ENCODE results near the gene UBE3C.

UBE3C gene

DNA sequence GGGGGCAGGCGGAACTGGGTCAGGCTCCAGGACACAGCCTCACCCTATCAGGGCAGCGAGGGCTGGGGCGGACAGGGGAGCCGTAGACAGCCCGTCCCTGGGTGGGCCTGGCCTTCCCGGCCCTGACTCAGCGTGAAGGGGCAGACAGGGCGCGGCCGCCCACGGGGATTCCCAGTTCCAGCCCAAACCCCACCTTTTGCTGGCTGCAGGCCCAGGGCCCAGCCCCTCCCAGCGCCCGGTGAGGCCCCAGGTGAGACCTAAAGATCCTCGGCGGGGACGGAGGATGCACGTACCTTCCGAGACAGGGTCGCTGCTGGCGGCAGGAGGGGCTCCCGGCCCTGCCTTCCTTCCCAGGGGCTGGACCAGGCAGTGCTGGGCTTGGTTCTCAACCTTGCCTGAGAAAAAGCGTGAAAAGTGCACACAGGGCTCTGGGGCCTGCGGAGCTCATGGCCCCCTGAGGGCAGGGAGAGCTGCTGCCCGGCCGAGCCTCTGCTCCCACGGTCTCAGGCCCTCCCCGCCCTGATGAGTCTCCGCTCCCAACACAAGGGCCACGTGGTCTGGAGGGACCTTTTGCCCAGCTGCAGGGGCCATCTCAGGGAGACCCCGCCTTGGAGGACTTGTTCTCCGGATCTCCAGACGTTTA is 154.2 kb downstream of the UBE3C start:
- H3K27me3 ChIP-seq (ENCODE audit: insufficient read depth, low read depth), result peaks cover 26% of the 10 kb centered on the region
- H3K4me2 ChIP-seq, result no peak overlapping the region
- H3K36me3 ChIP-seq (ENCODE audit: insufficient read depth), result no peaks in the 10 kb centered on the region
- H4K20me1 ChIP-seq (ENCODE audit: insufficient read depth), result no peaks in the 10 kb centered on the region
- TF ChIP-seq CTCF (conservative IDR thresholded peaks at IDR 0.05; ENCODE audit: low read depth, low read length), result no peak
- no peaks in the 10 kb centered on the region for H3K79me2 ChIP-seq (ENCODE audit: insufficient read depth, low read depth)
- H2AFZ ChIP-seq (ENCODE audit: low read depth), result no peak overlapping the region
- no peaks in the 10 kb centered on the region for H3K4me1 ChIP-seq (ENCODE audit: low read depth, poor library complexity, severe bottlenecking)
- H3K9ac ChIP-seq, result no peak overlapping the region
- H3K4me3 ChIP-seq (IDR thresholded peaks at IDR 0.05; ENCODE audit: insufficient read depth, low read depth, low read length), result no peak overlapping the region
- no peak overlapping the region for H3K27ac ChIP-seq

DNA sequence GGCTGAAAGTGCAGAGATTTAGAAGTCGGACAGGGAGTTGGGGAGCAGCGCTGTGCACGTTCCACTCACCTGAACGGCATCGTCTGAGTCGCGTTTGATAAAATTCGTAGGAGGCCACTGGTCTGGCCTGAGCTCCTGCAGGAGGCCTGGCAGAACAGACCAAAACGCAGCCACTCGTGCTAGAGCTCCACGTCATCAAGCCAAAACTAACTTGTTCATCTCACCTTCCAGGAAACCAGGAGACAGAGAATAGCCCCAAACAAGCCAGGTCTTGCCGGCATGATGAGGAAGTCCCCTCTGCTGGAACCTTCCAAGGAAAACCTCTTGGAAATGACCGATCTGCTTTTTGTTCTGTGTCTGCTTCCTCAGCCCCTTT is 154.7 kb downstream of the UBE3C start:
- H3K36me3 ChIP-seq (ENCODE audit: insufficient read depth), result no peaks in the 10 kb centered on the region
- H3K4me1 ChIP-seq (ENCODE audit: low read depth, poor library complexity, severe bottlenecking), result no peaks in the 10 kb centered on the region
- H3K4me2 ChIP-seq, result no peak overlapping the region
- no peak overlapping the region for H3K9ac ChIP-seq
- H3K27me3 ChIP-seq (ENCODE audit: insufficient read depth, low read depth), result peaks cover 29% of the 10 kb centered on the region
- no peak overlapping the region for H2AFZ ChIP-seq (ENCODE audit: low read depth)
- no peaks in the 10 kb centered on the region for H3K79me2 ChIP-seq (ENCODE audit: insufficient read depth, low read depth)
- no peak overlapping the region for H3K4me3 ChIP-seq (IDR thresholded peaks at IDR 0.05; ENCODE audit: insufficient read depth, low read depth, low read length)
- no peak for TF ChIP-seq CTCF (conservative IDR thresholded peaks at IDR 0.05; ENCODE audit: low read depth, low read length)
- H3K27ac ChIP-seq, result no peak overlapping the region
- no peaks in the 10 kb centered on the region for H4K20me1 ChIP-seq (ENCODE audit: insufficient read depth)

DNA sequence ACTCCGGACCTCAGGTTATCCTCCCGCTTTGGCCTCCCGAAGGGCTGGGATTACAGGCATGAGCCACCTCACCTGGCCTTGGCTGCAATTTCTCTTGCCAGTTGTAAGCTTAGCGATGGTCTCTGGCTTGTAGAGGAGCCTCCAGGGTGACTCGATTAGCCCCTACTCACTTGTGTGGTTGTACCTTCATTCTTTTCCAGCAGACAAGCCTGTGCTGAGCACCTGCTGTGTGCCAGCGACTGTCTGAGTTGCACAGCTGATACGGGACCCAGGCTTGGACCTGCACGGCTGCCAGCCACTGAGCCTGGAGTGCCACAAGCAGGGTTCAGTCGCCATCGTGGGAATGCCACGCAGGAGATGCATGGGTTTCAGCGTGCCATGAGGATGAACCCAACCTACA is 156.0 kb downstream of the UBE3C start:
- H3K9ac ChIP-seq, result no peak overlapping the region
- peaks cover 16% of the 10 kb centered on the region; the same call in 1 of the 2 replicates for H3K27me3 ChIP-seq (ENCODE audit: insufficient read depth, low read depth)

DNA sequence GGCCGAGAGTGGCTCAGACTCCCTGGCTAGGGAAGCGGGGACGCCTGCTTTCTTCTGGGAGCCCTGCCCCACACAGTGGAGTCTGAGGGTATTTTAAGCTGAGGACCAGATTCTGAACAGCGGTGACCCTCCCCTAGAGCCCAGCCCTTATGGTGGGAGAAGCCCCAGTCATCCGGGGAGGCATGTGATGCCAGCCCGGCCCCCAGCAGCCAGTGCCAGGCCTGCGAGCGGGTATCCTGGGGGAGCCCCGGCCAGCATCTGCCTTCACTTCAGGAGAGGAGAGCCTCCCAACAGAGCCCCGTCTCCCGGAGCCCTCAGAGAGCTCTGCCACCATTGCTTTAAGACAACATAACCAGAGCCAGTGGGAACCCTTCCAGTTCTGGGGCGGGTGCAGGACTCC is 156.6 kb downstream of the UBE3C start:
- no peaks in the 10 kb centered on the region for H4K20me1 ChIP-seq (ENCODE audit: insufficient read depth)
- H2AFZ ChIP-seq (ENCODE audit: low read depth), result no peak overlapping the region
- H3K4me1 ChIP-seq (ENCODE audit: low read depth, poor library complexity, severe bottlenecking), result no peaks in the 10 kb centered on the region
- no peak for TF ChIP-seq CTCF (conservative IDR thresholded peaks at IDR 0.05; ENCODE audit: low read depth, low read length)
- no peak overlapping the region for H3K27ac ChIP-seq
- H3K79me2 ChIP-seq (ENCODE audit: insufficient read depth, low read depth), result no peaks in the 10 kb centered on the region
- no peak overlapping the region for H3K4me2 ChIP-seq
- no peak overlapping the region for H3K9ac ChIP-seq
- no peak overlapping the region for H3K4me3 ChIP-seq (IDR thresholded peaks at IDR 0.05; ENCODE audit: insufficient read depth, low read depth, low read length)
- no peaks in the 10 kb centered on the region for H3K36me3 ChIP-seq (ENCODE audit: insufficient read depth)
- H3K27me3 ChIP-seq (ENCODE audit: insufficient read depth, low read depth), result peaks cover 16% of the 10 kb centered on the region; the same call in 1 of the 2 replicates

More for the DNA sequence above, 156.0 kb downstream of the UBE3C start:
- Histone ChIP-seq H3K4me1 (ENCODE audit: low read depth, poor library complexity, severe bottlenecking) (no peaks in the 10 kb centered on the region), H3K27ac (no peak overlapping the region), H3K4me3 (IDR thresholded peaks at IDR 0.05; ENCODE audit: insufficient read depth, low read depth, low read length) (no peak overlapping the region), H4K20me1 (ENCODE audit: insufficient read depth) (no peaks in the 10 kb centered on the region), H3K4me2 (no peak overlapping the region), H2AFZ (ENCODE audit: low read depth) (no peak overlapping the region), H3K36me3 (ENCODE audit: insufficient read depth) (no peaks in the 10 kb centered on the region), H3K79me2 (ENCODE audit: insufficient read depth, low read depth) (no peaks in the 10 kb centered on the region)
- no peak for TF ChIP-seq CTCF (conservative IDR thresholded peaks at IDR 0.05; ENCODE audit: low read depth, low read length)
